Uterus (tissue), 4 donors: ENCODE results near the gene CHADL. TPM values are rescaled to one million over a fixed set of nuclear protein-coding genes. Genes with fewer than 3 reads are reported as not detected.

Experiments used
- DNase-seq, 2 donors: peaks; one replicate each; pipeline ENCODE4 v3.0.0-alpha.2; 2019 to 2020
- H3K27ac ChIP-seq, 2 donors: fragments of 200-600 bp; sonication (generic); 1 replicate in 1 of 2; 2 replicates in 1 of 2; pipeline ENCODE4 v1.5.1; 2016 to 2018
- H3K27me3 ChIP-seq, 2 donors: fragments of 200-600 bp; sonication (generic); one replicate each; pipeline ENCODE4 v1.5.1; 2018 to 2019; ENCODE audit warnings: control low read depth in 1 of 2
- H3K36me3 ChIP-seq, 2 donors: fragments of 200-600 bp; sonication (generic); one replicate each; pipeline ENCODE4 v1.5.1; 2019; ENCODE audit warnings: control low read depth in 1 of 2
- H3K4me1 ChIP-seq, 2 donors: fragments of 200-600 bp; sonication (generic); one replicate each; pipeline ENCODE4 v1.5.1; 2018 to 2019; ENCODE audit warnings: control low read depth in 1 of 2
- H3K4me3 ChIP-seq, 2 donors: fragments of 200-600 bp; sonication (generic); 1 replicate in 1 of 2; 2 replicates in 1 of 2; pipeline ENCODE4 v1.5.1; 2018 to 2019; ENCODE audit warnings: mild to moderate bottlenecking in 1 of 2
- H3K9me3 ChIP-seq, 2 donors: fragments of 200-600 bp; sonication (generic); one replicate each; pipeline ENCODE4 v1.5.1; 2019; ENCODE audit warnings: control low read depth in 1 of 2
- CTCF ChIP-seq, 4 experiments: fragments of 200-600 bp in 2 of 4; fragments of 450-650 bp in 2 of 4; sonication (generic) in 2 of 4; IDR thresholded peaks; one replicate each; pipeline ENCODE4 v1.5.1; 2016 to 2019; ENCODE audit warnings: antibody characterized with exemption in 4 of 4, mild to moderate bottlenecking in 2 of 4, moderate library complexity in 1 of 4
- POLR2A ChIP-seq, 2 donors: fragments of 450-650 bp; IDR thresholded peaks; one replicate each; pipeline ENCODE4 v1.6.1; 2016; ENCODE audit warnings: antibody characterized with exemption in 2 of 2, mild to moderate bottlenecking in 1 of 2, moderate library complexity in 1 of 2
- intact Hi-C: fragments of 100-400 bp; cut with DNase I; formaldehyde crosslinking; loops from one replicate; pipeline ENCODE4 v1.15.1; 2023; ENCODE audit warnings: low total_unique reads
- total RNA-seq, 4 donors: library from RNA; depleted of rRNA in 3 of 4; stranded (reverse); fragments of >200 nt in 3 of 4; gene quantifications; one replicate each; pipeline versions ENCODE4 v1.1.0 to v1.2.4, GENCODE V29; 2014 to 2023
- donor health status: DM: yes; HTN: yes; CAD: no.

CHADL gene
- total RNA-seq, 4 donors from 2014 or later, result 1.8 to 2.6 TPM; not detected in 2

GRCh38 chr22:41243361-41243760, 2.6 kb upstream of the CHADL start:
- no peak overlapping the region for H3K4me3 ChIP-seq
- TF ChIP-seq POLR2A (IDR thresholded peaks at IDR 0.05), result no peak
- TF ChIP-seq CTCF (IDR thresholded peaks at IDR 0.05), result no peak
- no peak overlapping the region for H3K27ac ChIP-seq
- intact Hi-C loops, result no loop called here
- peaks cover 0 to 1% of the 10 kb centered on the region in 2 donors for H3K4me1 ChIP-seq
- H3K9me3 ChIP-seq, result no peaks in the 10 kb centered on the region
- no peaks in the 10 kb centered on the region for H3K27me3 ChIP-seq
- no peaks in the 10 kb centered on the region for H3K36me3 ChIP-seq
- DNase-seq, result no peak

DNA sequence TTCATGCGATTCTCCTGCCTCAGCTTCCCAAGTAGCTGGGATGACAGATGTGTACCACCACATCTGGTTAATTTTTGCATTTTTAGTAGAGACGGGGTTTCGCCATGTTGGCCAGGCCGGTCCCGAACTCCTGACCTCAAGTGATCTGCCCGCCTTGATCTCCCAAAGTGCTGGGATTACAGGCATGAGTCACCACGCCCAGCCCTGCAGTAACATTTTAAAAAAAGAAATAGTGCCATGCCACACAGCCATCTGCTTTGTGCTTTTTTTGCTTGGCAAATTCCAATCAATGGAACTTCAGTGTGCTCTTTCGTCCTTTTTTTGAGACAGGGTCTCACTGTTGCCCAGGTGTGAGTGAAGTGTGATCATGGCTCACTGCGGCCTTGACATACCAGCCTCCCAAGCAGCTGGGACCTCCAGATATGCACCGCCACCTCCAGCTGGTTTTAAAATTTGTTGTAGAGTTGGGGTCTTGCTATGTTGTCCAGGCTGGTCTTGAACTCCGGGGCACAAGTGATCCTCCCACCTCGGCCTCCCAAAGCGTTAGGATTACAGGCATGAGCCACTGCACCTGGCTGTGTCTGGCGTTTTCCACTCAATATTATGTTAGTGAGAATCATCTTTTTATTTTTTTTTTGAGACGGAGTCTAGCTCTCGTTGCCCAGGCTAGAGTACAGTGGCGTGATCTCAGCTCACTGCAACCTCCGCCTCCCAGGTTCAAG, 1.8 kb upstream of the CHADL start:
- Histone ChIP-seq H3K4me1 (peaks cover 0 to 9% of the 10 kb centered on the region in 2 donors), H3K36me3 (no peaks in the 10 kb centered on the region), H3K27ac (no peak overlapping the region), H3K9me3 (no peaks in the 10 kb centered on the region), H3K4me3 (no peak overlapping the region), H3K27me3 (no peaks in the 10 kb centered on the region)
- no peak for TF ChIP-seq POLR2A (IDR thresholded peaks at IDR 0.05)
- TF ChIP-seq CTCF (IDR thresholded peaks at IDR 0.05), result no peak
- no peak for DNase-seq
- intact Hi-C loops, result no loop called here

GRCh38 chr22:41241133-41241676, 474 bp upstream of the CHADL start:
- Histone ChIP-seq H3K27ac (no peak overlapping the region), H3K9me3 (no peaks in the 10 kb centered on the region), H3K27me3 (no peaks in the 10 kb centered on the region), H3K4me1 (peaks cover 0 to 9% of the 10 kb centered on the region in 2 donors), H3K4me3 (no peak overlapping the region), H3K36me3 (no peaks in the 10 kb centered on the region)
- no peak for DNase-seq
- intact Hi-C loops, result no loop called here
- TF ChIP-seq POLR2A (IDR thresholded peaks at IDR 0.05) (no peak), CTCF (IDR thresholded peaks at IDR 0.05) (no peak)

DNA sequence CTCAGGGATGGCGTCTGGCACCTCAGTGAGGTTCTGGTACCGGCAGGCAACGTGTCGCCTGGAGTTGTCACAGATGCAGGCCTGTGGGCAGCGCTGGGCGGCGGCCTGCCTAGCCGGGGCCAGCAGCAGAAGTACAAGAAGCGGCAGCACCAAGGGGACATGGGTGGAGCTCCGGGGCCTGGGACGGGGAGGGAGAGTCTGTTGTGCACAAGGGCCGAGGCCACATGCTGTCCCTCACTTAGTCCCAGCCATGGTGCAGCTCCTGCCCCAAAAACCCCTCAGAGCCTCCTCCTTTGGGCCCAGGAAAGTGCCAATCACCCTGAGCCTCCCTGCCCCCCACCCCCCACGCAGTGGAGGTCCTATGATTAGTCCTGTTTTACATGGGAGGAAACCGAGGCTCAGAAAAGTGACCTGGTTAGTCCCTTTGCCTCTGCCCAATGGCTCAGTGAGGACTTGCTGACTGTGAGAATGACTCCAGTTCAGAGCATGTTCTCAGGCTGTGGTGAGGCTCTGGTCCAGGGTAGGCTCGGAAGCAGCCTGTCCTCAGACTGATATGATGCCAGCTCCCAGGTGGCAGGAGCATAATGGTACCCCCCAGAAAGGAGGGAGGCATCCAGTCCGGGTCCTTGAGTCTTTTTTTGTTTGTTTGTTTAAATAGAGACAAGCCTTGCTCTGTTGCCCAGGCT, 1.1 kb downstream of the CHADL start:
- Histone ChIP-seq H3K4me3 (no peak overlapping the region), H3K27ac (no peak overlapping the region), H3K36me3 (no peaks in the 10 kb centered on the region), H3K9me3 (no peaks in the 10 kb centered on the region), H3K4me1 (peaks cover 0 to 9% of the 10 kb centered on the region in 2 donors), H3K27me3 (no peaks in the 10 kb centered on the region)
- no peak for TF ChIP-seq POLR2A (IDR thresholded peaks at IDR 0.05)
- intact Hi-C loops, result no loop called here
- no peak for DNase-seq

- DNase-seq, result no peak
- H3K27me3 ChIP-seq, result no peaks in the 10 kb centered on the region
- TF ChIP-seq POLR2A (IDR thresholded peaks at IDR 0.05) (no peak), CTCF (IDR thresholded peaks at IDR 0.05) (no peak)
- H3K9me3 ChIP-seq, result no peaks in the 10 kb centered on the region
- no peak overlapping the region for H3K4me3 ChIP-seq
- H3K27ac ChIP-seq, result no peak overlapping the region
- no peaks in the 10 kb centered on the region for H3K36me3 ChIP-seq
- intact Hi-C loops, result no loop called here
- H3K4me1 ChIP-seq, result peaks cover 0 to 9% of the 10 kb centered on the region in 2 donors
Measured at GRCh38 chr22:41238570-41239442, 1.9 kb downstream of the CHADL start.
